ENCODE measurements around the gene ANKRD22.

GRCh38 chr10:88889559-88890337 lies 38.1 kb upstream of the ANKRD22 start:
- TF ChIP-seq CTCF (conservative IDR thresholded peaks at IDR 0.05) (no peak), EZH2 (IDR thresholded peaks at IDR 0.05; ENCODE audit: low read depth) (no peak)

Measured in PC-9 (cell line).